Smooth muscle cell of trachea (primary cell): Measurements from ENCODE around the gene IDH3G. TPM values are rescaled to one million over a fixed set of nuclear protein-coding genes. Genes with fewer than 3 reads are reported as not detected.

Experiments used
- total RNA-seq: library from RNA; depleted of rRNA; stranded (reverse); fragments of >200 nt; gene quantifications from 2 replicates; pipeline ENCODE4 v1.2.1, GENCODE V29; 2014

IDH3G gene
- 62.4 and 63.3 TPM in 2 replicates for total RNA-seq

DNA sequence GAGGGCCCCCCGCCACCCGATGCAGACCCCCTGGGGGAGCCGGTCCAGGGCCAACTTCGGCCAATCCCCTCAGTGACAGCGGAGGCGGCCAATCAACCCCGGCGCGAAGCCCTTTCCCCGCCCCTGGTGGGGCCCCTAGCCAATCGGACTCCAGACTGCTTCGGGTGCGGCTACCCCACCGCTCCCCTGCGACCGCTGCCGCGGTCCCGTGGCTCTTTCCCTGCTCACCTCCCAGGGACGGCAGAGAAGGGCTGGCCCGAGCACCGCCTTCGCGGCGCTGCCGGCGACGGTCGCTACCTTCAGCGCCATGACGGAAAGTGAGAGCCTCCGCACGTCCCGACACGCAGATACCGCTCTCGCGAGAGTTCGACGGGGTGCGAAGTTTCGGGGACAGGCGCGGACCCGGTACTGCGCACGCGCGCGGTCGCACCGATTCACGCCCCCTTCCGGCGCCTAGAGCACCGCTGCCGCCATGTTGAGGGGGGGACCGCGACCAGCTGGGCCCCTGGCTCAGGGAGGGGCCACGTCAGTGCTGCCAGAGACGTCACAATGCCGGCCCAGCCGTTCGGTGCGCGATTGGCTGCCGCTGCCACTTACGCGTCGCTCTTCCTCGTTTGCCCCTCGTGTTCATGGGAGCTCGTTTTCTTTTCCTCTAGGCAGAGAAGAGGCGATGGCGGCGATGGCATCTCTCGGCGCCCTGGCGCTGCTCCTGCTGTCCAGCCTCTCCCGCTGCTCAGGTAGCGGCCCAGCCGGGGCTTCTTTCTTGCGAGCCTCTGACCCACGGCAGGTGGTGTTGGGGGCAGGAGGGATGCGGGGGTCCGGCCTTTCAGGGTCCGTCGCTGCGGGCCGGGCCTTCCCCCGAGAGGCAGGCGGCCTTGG is at the start of gene IDH3G, which contains the start of gene SSR4:
IDH3G (minus strand) TSS at position 358 of the 879 bp plus-strand sequence; CDS start at position 309, 49 bp downstream.
SSR4 (plus strand) TSS at position 651 of the 879 bp plus-strand sequence; CDS start at position 671, 20 bp downstream.

DNA sequence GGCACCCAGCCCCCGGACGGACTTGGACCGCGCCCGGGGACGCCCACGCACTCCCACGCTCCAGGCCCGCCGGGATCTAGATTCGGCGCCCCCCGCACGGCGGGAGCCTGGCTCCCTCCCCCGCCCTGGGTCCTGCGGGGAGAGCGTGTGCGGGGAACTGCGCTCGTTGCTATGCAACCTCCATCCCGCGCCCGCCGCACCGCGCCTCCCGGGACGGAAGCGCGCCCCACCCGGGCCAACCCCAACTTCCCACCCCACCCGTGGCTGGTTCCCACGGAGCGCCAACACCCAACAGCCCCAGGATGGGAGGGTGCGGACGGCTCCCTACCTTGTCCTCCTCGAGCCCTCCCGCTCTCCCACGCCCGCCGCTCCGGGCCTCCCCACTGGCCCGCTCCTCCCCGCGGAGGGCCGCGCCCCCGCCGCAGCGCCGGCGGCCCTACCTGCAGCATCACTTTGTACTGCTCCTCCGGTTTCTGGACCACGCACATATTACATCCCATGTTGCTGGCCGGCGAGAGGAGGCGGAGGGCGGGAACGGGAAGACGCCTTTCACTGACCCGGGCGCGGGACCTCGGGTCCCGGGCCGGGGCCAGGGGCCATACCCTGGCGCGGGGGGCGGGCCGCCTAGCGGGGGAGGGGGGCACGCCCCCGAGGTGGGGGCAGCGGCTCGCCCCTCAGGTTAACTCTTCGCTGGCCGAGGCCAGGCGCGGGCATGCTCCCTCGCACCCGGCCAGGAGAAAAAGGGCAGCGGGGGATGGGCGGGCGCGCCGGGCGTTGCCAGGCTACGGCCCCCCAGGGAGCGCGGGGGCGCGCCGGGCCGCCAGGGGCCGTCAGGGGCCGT is 35.8 kb upstream of the IDH3G start, which contains the start of gene PDZD4:
PDZD4 (minus strand) TSS at position 746 of the 841 bp plus-strand sequence; CDS start at position 500, 246 bp downstream.

DNA sequence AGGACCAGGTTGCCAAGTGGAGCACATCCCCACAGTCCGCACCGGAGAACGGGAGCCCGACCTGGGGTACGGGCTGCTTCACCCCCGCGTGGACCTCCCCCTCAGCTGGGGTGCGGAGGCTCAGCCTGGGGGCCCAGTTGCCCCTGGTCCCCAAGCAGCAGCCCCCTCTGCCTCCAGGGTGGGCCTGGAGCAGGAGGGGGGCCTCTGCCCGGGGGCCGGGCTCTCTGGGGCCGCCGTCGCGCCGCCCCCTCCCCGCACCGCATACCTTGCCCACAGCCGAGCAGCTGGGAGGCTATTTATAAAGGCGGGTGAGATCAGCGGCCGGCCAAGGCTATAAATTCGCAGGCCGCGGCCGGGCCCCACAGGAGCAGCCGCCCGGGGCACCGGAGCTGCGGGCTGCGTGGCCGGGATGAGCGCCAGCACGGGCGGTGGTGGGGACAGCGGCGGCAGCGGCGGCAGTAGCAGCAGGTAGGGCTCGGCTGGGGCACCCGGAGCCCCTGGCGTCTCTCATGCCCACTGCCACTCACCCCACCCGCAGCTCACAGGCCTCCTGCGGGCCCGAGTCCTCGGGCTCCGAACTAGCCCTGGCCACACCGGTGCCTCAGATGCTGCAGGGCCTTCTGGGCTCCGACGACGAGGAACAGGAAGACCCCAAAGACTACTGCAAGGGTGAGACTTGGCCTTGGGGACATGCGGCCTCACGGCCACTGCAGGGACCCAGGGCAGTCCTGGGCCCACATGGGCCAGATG is 13.3 kb downstream of the IDH3G start, which contains the start of gene SRPK3:
SRPK3 (plus strand) TSS at position 364 of the 750 bp plus-strand sequence; CDS start at position 410, 46 bp downstream.

DNA sequence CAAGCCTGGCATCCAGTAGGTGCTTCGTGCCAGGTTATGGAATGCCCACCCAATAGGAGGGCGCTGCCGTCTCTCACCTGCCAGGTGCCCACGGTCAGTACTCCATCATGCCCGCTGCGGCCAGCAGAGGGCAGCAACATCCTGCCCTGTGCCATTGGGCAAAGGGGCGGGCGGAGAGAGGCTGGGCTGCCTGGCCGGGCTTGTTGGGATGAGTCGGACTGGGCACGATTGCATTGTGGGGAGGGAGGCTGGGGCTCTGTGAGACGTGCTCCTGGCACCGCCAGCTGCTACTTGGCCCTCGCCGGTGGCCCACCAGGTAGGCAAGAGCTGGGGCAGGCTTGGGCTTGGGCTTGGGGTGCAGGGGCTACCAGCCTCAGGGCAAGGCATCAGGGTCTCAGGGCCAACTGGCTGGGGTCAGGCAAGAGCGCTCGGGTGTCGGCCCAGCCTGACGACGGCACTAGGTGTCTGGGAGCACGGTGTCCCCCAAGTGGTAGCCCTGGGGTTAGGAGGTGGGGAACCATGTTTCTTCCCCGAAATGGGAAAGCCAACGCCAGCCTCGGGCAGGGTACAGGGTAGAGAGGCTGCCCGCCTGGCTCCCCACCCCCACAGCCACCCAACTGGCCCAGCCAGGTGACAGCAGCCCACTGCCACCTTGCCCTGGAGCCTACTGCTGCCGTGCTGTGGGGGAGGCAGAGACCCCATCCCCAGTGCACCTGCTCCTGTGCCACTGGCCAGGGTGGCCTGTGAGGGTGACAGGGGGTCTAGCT is 30.0 kb downstream of the IDH3G start, which contains the start of gene PLXNB3:
PLXNB3 (plus strand) TSS at position 261 of the 767 bp plus-strand sequence. CDS start 1,287 bp downstream, outside the sequence.

Other genes starting within 250 kb of the IDH3G start
- 25.1 and 27.8 TPM in 2 replicates for gene CCNQ, start 195.2 kb downstream of the IDH3G start, total RNA-seq
- gene DUSP9, start 147.2 kb downstream of the IDH3G start, total RNA-seq: under 0.01 TPM in 1 of 2 replicates, not detected in the other
- gene PNCK, start 120.6 kb downstream of the IDH3G start, total RNA-seq: 1.2 TPM in 1 of 2 replicates, not detected in the other
- gene SLC6A8, start 106.4 kb downstream of the IDH3G start, total RNA-seq: 8.9 and 14.9 TPM in 2 replicates
- gene BCAP31, start 70.0 kb downstream of the IDH3G start, total RNA-seq: 115 and 129 TPM in 2 replicates
- 15.7 and 26.0 TPM in 2 replicates for gene ABCD1, start 69.5 kb downstream of the IDH3G start, total RNA-seq
- gene PLXNB3, start 30.1 kb downstream of the IDH3G start, total RNA-seq: 2.3 and 6.1 TPM in 2 replicates
- gene SRPK3, start 13.3 kb downstream of the IDH3G start, total RNA-seq: 0.58 and 1.5 TPM in 2 replicates
- 55.1 and 119 TPM in 2 replicates for gene SSR4, start 293 bp upstream of the IDH3G start, total RNA-seq
- gene PDZD4, start 36.2 kb upstream of the IDH3G start, total RNA-seq: 0.15 and 0.33 TPM in 2 replicates
- gene L1CAM, start 91.8 kb upstream of the IDH3G start, total RNA-seq: 1.2 and 1.6 TPM in 2 replicates
- gene AVPR2, start 110.3 kb upstream of the IDH3G start, total RNA-seq: not detected in 2 replicates
- gene ARHGAP4, start 131.9 kb upstream of the IDH3G start, total RNA-seq: 2.3 and 2.6 TPM in 2 replicates
- 39.0 and 41.8 TPM in 2 replicates for gene NAA10, start 140.7 kb upstream of the IDH3G start, total RNA-seq
- gene RENBP, start 150.3 kb upstream of the IDH3G start, total RNA-seq: 1.3 and 1.5 TPM in 2 replicates
- 18.9 and 21.1 TPM in 2 replicates for gene HCFC1, start 177.4 kb upstream of the IDH3G start, total RNA-seq
- 6.8 and 10.9 TPM in 2 replicates for gene TMEM187, start 178.4 kb upstream of the IDH3G start, total RNA-seq
- 52.8 and 87.7 TPM in 2 replicates for gene IRAK1, start 225.5 kb upstream of the IDH3G start, total RNA-seq